Activated naive CD4-positive, alpha-beta T cell (primary cell): ENCODE results near the gene BSX.

Source experiments
- DNase-seq, 4 experiments: peaks; one replicate each; lab custom pipeline; 2025; lab: John Stamatoyannopoulos, UW

The BSX gene

DNA sequence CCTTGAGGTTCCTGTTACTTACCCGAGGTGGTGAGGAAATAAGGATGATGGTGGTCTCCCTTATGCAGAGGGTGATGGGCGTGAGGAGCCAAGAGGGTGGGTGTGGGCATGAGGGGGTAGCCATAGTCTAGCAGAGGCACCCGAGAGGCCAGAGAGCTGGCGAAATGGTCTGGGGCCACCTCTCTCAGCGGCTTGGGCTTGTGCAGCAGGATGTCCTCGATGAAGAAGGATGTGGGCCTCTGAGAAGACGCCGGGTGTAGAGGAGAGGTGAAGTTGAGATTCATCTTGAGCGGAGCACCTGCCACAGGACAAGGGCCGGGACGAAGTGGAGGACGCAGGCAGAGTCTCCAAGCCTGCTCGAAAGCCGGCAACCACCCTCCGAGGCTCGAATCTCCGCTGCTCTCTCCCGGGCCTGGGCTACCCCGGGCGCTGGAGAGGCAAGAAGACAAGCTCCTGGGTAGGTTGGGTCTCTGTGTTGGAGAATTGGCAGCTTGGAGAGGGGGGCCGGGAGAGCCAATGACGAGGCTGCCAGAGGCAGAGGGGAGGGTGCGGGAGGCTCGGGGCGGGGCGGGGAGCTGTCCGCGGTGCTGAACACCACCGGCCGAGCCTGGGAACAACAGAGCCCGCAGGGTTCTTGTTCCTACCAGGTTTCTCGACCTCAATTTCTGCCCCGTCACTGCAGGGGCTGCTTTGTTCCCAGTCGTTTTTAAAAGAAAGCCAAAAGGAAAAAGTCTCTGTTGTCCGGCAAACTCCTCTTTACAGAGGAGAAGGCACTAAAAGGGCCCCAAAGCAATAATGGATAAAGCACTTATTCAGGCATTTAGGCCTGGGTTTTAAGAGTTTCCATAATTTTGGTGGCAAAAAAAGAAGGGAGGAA, at the start of gene BSX:
TSS of gene BSX (minus strand) at position 447 of the 877 bp plus-strand sequence. CDS start at position 284, 163 bp downstream.
- peak in 3 of 4 experiments; percentile 5 to 41 (median 16) for DNase-seq

GRCh38 chr11:123030517-123030916, 48.9 kb upstream of the BSX start:
- DNase-seq: no peak

- no peak for DNase-seq
These were observed 39.3 kb upstream of the BSX start for GRCh38 chr11:123020968-123021367.

GRCh38 chr11:123018702-123019101, 37.1 kb upstream of the BSX start:
- DNase-seq: no peak

DNA sequence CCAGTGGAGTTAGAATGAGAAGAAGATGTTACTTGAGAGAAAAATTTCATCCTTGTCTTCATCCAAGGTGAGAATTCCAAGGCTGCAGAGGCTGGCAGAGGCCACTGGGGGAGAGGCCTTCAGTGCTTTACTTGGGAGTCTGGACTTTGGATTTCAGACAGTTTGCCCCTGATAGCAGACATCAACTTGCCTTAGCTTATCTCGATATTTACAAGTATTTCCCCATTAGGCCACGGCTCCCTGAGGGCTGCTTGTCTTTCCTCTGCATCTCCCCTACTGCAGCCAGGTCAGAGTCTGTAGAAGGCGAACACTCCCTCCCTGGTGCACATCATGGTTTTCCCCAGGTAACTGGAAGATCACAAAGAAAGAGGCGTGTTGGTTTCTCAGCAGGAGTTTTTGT, 29.9 kb upstream of the BSX start:
- no peak for DNase-seq

DNA sequence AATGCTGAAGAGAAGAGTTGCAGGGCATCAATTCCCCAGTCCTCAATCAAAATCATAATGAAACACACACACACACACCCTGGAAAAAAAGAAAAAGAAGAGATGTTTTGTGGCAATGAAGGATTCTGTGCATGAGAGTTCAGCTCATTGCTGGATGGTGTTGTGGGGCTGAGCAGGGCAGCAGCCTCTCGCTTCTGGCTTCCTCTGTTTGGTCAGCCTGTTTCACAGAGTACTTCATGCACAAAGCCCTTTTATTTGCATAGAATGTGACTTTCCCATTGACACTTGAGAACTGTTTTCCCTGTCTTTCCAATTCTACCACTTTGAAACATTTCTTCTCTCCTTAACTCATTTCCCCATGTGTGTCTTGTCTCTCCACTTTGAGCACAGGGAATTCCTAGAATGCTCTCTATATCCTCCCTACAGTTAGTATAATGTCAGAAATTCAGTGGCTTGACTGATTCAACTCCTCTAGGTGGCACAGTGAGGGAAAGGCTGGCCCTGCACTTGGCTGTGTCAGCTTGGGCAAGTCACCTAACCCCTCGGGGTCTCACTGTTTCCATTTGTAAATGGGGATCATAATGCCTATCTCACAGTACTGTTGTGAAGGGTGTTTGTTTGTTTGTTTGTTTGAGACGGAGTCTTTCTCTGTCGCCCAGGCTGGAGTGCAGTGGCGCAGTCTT, 25.4 kb upstream of the BSX start:
- no peak for DNase-seq

DNA sequence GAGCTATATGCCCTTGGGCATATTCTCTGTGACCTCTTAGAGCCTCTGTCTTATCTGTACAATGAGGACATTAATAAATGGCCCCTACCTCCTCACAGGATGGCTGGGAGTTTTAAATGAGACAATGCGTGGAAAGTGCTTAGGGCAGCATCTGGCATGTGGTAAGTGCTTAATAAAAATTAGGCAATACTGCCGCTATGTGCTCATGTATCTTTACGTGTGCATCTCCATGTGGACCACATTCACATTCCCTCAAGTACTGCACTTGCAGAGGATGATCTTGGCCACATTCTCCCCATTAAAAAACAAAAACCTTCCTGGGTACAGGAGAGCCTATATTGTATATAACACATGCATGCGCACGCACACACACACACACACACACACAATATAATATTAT, 19.1 kb upstream of the BSX start:
- DNase-seq: no peak

GRCh38 chr11:122998727-122999366, 17.2 kb upstream of the BSX start:
- DNase-seq: no peak

DNA sequence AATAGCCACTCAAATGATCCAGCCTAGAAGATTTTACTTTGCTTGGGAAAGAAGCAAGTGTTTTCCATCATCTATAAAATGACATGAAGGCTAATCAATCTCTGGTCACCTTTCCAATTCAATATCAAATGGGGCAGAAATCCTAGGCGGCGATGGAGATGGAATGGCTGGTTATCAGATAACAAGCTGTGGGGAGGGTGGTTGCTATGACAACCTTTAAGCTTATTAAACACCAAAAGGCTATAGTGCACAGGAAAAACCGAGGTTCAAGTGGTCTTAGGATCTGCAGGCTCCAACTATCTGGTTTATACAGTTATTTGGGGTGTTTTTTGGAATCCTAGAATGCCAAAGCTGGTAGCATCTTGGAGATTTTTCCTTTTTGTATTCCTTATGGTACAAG, 13.9 kb upstream of the BSX start:
- no peak for DNase-seq

- DNase-seq: no peak
These were observed 2.8 kb upstream of the BSX start for GRCh38 chr11:122984186-122985011.

- no peak for DNase-seq
These were observed 2.0 kb upstream of the BSX start for GRCh38 chr11:122983438-122984185.

- DNase-seq: no peak
These were observed 1.6 kb downstream of the BSX start for GRCh38 chr11:122979815-122980595.

- no peak for DNase-seq
These were observed 2.4 kb downstream of the BSX start for GRCh38 chr11:122979103-122979814.

DNA sequence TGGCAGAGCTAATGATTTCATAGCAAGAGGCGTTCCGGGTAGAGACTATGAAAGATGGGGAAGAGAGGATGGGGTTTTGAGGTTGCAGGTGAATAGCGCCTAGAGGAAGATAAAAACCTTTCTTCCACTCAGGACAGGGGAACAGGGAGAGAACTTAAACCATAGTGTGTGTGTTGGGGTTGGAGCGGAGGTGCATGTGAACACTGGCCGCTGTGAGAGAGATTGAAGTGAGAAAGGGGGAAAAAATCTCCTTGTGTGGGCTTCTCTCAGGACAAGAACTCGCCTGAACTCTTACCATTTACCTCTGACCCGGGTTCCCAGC, 3.4 kb downstream of the BSX start:
- no peak for DNase-seq

GRCh38 chr11:122977470-122978298, 4.0 kb downstream of the BSX start:
- DNase-seq: no peak

DNA sequence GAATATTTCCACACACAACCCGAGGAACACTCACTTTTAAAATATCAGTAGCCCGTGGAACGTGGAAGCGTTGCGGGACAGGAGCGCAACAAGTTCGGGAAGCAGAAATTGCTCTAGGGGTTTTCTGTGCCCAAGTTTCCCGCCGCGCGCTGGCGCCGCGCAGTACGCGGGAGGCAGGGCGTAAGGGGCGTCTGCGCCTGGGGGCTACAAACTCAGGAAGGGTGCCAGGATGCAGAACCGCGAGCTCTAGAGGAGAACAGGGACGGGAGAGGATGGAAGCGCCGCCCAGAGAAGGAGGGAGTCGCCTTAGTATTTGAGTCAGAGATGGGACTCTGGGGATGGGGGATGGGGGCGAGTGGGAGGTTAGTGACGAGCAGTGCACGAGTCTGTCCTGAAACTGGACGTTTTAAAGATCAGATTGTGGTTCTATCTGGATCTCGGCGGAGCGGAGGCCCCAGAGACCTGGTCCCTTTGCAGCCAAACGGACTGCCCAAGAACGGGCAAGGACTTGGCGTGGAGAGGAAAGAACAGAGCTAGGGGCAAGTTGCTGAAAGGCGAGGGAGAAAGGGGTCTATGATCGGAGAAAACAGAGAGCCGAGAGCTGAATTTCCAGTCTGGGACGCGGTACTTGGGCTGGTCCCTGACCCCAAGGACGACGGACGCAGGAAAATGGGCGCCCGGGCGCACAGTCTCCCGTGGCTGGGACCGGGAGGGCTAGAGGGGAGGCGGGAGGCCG, 4.7 kb downstream of the BSX start:
- no peak for DNase-seq

DNA sequence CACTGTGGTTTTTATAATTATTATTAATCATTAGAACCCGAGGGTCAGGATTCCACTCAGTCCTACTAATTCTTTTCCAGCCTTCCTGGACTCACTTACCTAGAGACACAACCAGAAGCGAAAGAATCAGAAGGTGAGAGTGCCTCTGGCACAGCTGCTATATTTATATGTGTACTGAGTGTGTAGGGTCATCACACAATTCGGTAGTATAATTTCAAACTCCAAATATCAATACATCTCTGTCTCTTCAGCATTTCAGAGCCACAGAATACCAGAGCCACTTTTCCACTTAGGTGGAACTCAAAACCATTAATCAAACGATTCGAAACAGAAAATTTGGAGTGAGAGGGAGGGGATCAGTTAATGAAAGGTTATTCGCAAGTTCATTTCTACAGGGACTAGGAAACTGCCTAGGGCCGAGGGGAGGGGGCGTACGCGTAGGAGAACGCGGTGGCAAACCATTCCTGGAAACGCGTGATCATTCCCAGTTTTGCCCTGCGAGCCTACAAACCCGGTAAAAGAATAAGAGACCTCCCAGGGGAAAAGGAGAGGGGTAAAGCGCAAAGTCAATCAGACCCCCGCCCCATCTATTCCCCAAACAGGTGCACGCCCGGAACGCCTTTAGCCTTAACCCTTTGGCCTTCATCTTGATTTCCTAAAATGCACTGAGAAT, 5.4 kb downstream of the BSX start:
- no peak for DNase-seq

DNA sequence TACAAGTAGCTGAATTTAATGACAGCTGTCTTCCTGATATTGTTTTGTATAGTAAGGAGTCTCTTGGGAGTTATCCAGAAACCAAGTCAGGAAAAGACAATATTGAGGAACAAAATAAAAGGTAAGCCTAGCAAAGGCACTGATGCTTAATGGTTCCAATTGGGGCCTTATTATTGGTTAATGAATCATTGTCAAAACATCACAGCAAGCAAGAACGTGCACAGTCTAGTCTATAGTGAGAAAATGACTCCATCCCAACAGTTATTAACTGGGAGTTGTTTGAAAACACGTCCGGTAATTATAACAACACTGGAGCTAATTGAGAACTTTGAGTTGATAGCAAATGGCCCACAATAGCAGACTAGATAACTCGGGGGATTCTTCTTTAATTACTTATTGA, 17.7 kb downstream of the BSX start:
- DNase-seq: no peak
